Measurements from ENCODE around the gene TTLL4. TPM values are rescaled to one million over a fixed set of nuclear protein-coding genes. Genes with fewer than 3 reads are reported as not detected.
"Not testable (repeated sequence)": the region's sequence is repeated elsewhere in the genome, so short reads cannot be mapped to it uniquely, and the experiment has no call there.

Gene TTLL4
- total RNA-seq, 1 donor from 2014 or later, result 5.5 TPM

GRCh38 chr2:218755567-218756404 lies 45.2 kb downstream of the TTLL4 start:
- peaks cover 12% of the 10 kb centered on the region for H3K36me3 ChIP-seq (ENCODE audit: control insufficient read depth, insufficient read depth, low read length)
- DNase-seq (ENCODE audit: low read depth), result no peak
- no peaks in the 10 kb centered on the region for H3K27me3 ChIP-seq (ENCODE audit: control insufficient read depth, insufficient read depth, low read length)
- TF ChIP-seq CTCF (IDR thresholded peaks at IDR 0.05; ENCODE audit: insufficient read depth, low read length, severe bottlenecking), result no peak
- H3K4me3 ChIP-seq (ENCODE audit: low read depth, low read length), result no peak overlapping the region
- no peak for FAIRE-seq

GRCh38 chr2:218756599-218757377 lies 46.2 kb downstream of the TTLL4 start:
- peaks cover 12% of the 10 kb centered on the region for H3K36me3 ChIP-seq (ENCODE audit: control insufficient read depth, insufficient read depth, low read length)
- H3K4me3 ChIP-seq (ENCODE audit: low read depth, low read length), result no peak overlapping the region
- no peak for TF ChIP-seq CTCF (IDR thresholded peaks at IDR 0.05; ENCODE audit: insufficient read depth, low read length, severe bottlenecking)
- H3K27me3 ChIP-seq (ENCODE audit: control insufficient read depth, insufficient read depth, low read length), result no peaks in the 10 kb centered on the region
- no peak for FAIRE-seq
- DNase-seq (ENCODE audit: low read depth), result no peak

GRCh38 chr2:218761795-218762194 lies 51.2 kb downstream of the TTLL4 start:
- no peaks in the 10 kb centered on the region for H3K27me3 ChIP-seq (ENCODE audit: control insufficient read depth, insufficient read depth, low read length)
- no peak overlapping the region for H3K4me3 ChIP-seq (ENCODE audit: low read depth, low read length)
- DNase-seq (ENCODE audit: low read depth) (no peak), FAIRE-seq (no peak)
- no peaks in the 10 kb centered on the region for H3K36me3 ChIP-seq (ENCODE audit: control insufficient read depth, insufficient read depth, low read length)
- TF ChIP-seq CTCF (IDR thresholded peaks at IDR 0.05; ENCODE audit: insufficient read depth, low read length, severe bottlenecking), result no peak

- FAIRE-seq; H3K36me3 ChIP-seq (ENCODE audit: control insufficient read depth, insufficient read depth, low read length); H3K4me3 ChIP-seq (ENCODE audit: low read depth, low read length); H3K27me3 ChIP-seq (ENCODE audit: control insufficient read depth, insufficient read depth, low read length); DNase-seq (ENCODE audit: low read depth): not testable (repeated sequence)
Observed at GRCh38 chr2:218772759-218773158, 62.1 kb downstream of the TTLL4 start.

- H3K36me3 ChIP-seq (ENCODE audit: control insufficient read depth, insufficient read depth, low read length), result no peaks in the 10 kb centered on the region
- FAIRE-seq (no peak), DNase-seq (ENCODE audit: low read depth) (no peak)
- no peak for TF ChIP-seq CTCF (IDR thresholded peaks at IDR 0.05; ENCODE audit: insufficient read depth, low read length, severe bottlenecking)
- H3K4me3 ChIP-seq (ENCODE audit: low read depth, low read length), result no peak overlapping the region
- no peaks in the 10 kb centered on the region for H3K27me3 ChIP-seq (ENCODE audit: control insufficient read depth, insufficient read depth, low read length)
Observed at GRCh38 chr2:218773881-218774280, 63.2 kb downstream of the TTLL4 start.

- H3K36me3 ChIP-seq (ENCODE audit: control insufficient read depth, insufficient read depth, low read length), result no peaks in the 10 kb centered on the region
- TF ChIP-seq CTCF (IDR thresholded peaks at IDR 0.05; ENCODE audit: insufficient read depth, low read length, severe bottlenecking), result no peak
- DNase-seq (ENCODE audit: low read depth) (no peak), FAIRE-seq (no peak)
- H3K4me3 ChIP-seq (ENCODE audit: low read depth, low read length), result no peak overlapping the region
- H3K27me3 ChIP-seq (ENCODE audit: control insufficient read depth, insufficient read depth, low read length), result no peaks in the 10 kb centered on the region
Observed at GRCh38 chr2:218776488-218776887, 65.9 kb downstream of the TTLL4 start.

All from bronchial epithelial cell (primary cell).